Epidermal melanocyte (primary cell): Measurements from ENCODE around the gene SLC9B1.

Source experiments
- DNase-seq: peaks from one replicate; pipeline ENCODE4 v3.0.0; 2011; ENCODE audit warnings: low spot score; ENCODE audit not compliant: insufficient read length

The SLC9B1 gene

GRCh38 chr4:103019308-103020124 lies at the start of gene SLC9B1:
Gene SLC9B1 (minus strand): TSS chr4:103019705. CDS start chr4:102991711, 27,994 bp downstream.
- peak; percentile 66 for DNase-seq

GRCh38 chr4:103067841-103068547 lies 48.5 kb upstream of the SLC9B1 start:
- DNase-seq, result no peak

- no peak for DNase-seq
These were observed 41.1 kb upstream of the SLC9B1 start for GRCh38 chr4:103060453-103061148.

GRCh38 chr4:103054030-103054429 lies 34.5 kb upstream of the SLC9B1 start:
- no peak for DNase-seq

GRCh38 chr4:103052779-103053178 lies 33.3 kb upstream of the SLC9B1 start:
- no peak for DNase-seq

- no peak for DNase-seq
These were observed 32.6 kb upstream of the SLC9B1 start for GRCh38 chr4:103052145-103052544.

GRCh38 chr4:103050736-103051436 lies 31.4 kb upstream of the SLC9B1 start:
- DNase-seq, result no peak

GRCh38 chr4:103046416-103047290 lies 27.1 kb upstream of the SLC9B1 start:
- no peak for DNase-seq

- no peak for DNase-seq
These were observed 24.7 kb upstream of the SLC9B1 start for GRCh38 chr4:103044183-103044582.

GRCh38 chr4:103036169-103036568 lies 16.7 kb upstream of the SLC9B1 start:
- no peak for DNase-seq

- DNase-seq, result no peak
These were observed 13.1 kb upstream of the SLC9B1 start for GRCh38 chr4:103032574-103032973.

GRCh38 chr4:103030791-103031190 lies 11.3 kb upstream of the SLC9B1 start:
- DNase-seq, result no peak

- no peak for DNase-seq
These were observed 9.8 kb upstream of the SLC9B1 start for GRCh38 chr4:103029300-103029699.

GRCh38 chr4:103026868-103027267 lies 7.4 kb upstream of the SLC9B1 start:
- DNase-seq, result no peak

- DNase-seq, result no peak
These were observed 5.5 kb upstream of the SLC9B1 start for GRCh38 chr4:103024996-103025395.

- DNase-seq, result no peak
These were observed 1.6 kb upstream of the SLC9B1 start for GRCh38 chr4:103021120-103021519.

- no peak for DNase-seq
These were observed 856 bp downstream of the SLC9B1 start for GRCh38 chr4:103018391-103019307.

GRCh38 chr4:103012551-103012950 lies 7.0 kb downstream of the SLC9B1 start:
- DNase-seq, result no peak

GRCh38 chr4:103012060-103012459 lies 7.4 kb downstream of the SLC9B1 start:
- DNase-seq, result no peak
